ENCODE results near the gene RAD51B.

The RAD51B gene

DNA sequence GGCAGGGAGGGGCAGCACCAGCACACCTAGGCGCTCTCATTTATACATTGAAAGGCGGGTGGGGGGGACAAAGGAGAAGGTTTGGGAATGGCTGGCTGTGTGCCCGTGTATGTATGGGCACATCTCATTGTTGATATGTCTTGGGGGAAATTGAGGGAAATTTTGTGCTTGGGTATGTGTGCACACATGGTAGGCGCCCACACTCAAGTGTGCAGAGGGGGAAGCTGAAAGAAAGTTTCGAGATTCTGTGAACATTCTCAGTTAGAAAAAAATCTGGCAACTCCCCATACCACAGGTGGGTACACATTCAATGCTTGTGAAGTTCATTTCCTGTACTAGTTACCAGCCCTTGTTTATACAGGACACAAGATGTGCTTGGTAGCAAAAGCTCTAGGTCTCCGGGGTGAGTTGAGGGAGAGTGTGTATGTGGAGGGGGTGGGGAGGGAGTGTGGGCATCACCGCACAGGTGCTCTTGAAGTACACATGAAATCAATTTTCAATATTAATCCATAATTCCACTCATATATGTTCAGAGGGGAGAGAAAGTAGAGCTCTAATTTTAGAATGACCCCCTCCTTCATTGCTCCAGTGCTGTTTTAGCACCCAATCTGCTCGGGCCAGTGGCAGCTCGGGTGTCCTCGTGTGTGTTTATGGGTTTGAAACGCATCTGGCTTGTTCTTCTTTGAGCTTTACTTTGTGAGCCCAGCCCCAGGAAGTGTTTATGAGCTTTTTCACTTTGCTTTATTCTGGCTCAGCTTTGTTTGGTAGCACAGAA lies 687.3 kb downstream of the RAD51B start:
- DNase-seq, result peak; percentile 59

DNA sequence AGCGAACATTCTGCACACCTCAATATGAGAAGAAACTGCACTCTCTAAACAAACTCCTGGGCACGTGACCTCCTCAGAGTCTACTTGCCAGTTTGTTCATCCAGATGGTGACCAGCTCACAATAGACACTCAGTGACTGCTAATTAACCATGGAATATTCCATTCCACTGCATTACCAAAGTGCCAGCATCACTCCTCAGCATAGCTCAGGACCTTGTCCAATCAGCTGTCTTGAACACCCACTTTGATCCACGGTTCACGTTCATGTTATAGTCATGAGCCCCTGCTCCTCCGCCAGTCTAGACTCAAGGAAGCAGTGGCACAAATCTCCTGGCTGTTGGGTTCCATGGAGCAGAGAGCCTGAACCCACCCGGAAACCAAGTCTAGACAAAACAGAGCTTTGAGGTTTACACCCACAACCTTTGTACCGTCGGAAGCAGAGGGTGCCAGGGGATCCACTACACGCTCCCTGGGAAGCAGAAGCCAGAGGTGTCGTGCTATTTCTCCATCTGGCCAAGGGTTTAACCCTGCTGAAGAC lies 688.0 kb downstream of the RAD51B start:
- peak; percentile 62 for DNase-seq

DNA sequence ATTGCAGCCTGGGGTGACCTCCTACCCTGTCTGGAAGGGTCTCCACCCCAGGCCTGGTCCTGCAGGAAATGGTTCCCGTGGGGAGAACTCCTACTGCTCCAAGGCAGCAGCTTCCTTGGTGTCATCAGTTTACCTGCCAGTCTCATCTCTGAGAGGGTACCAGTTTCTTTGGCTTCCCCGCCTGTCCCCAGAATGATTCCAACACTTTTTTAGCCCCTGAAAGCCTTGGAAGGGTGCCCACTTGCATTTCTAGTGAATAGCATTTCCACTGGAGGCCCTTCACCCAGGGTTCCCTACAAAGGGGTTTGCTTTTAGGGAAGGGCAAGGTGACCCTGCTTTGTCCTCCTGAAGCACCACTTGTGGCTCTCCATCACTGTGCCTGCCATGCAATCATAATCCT lies 689.0 kb downstream of the RAD51B start:
- no peak for DNase-seq

DNA sequence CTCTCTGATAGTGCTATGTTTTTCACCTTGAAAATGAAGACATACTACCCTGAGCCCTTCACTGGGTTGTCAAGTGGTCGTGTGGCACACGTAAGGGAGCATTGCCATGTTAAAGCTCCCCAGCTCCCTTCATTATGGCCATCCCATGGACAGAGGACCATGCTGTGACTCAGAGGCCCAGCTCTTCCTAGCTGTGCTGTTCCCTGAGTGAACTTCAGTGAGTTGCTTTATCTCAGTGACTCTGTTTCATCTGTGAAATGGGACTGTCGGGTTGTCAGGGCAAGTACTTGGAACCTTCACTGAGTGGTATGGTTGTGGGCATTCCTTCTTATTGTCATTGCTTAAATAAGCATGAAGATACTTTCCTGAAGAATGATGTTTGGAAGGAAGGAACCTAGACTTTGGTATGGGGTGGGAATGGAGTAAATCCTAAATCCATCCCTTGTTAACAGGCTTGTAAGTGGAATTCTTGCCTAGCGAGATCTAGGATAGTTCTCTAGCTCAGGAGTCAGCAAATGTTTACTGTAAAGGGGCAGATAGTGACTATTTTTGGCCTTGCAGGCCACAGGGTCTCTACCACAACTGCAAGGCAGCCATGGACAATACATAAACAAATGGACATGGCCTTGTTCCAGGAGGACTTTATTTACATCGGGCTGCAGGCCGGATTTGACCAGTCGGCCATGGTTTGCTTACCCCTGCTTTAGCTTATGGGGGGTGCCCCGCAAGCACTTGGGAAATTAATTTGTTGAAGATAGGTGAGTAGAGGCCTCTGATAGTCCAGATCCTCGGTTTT lies 689.8 kb downstream of the RAD51B start:
- no peak for DNase-seq

DNA sequence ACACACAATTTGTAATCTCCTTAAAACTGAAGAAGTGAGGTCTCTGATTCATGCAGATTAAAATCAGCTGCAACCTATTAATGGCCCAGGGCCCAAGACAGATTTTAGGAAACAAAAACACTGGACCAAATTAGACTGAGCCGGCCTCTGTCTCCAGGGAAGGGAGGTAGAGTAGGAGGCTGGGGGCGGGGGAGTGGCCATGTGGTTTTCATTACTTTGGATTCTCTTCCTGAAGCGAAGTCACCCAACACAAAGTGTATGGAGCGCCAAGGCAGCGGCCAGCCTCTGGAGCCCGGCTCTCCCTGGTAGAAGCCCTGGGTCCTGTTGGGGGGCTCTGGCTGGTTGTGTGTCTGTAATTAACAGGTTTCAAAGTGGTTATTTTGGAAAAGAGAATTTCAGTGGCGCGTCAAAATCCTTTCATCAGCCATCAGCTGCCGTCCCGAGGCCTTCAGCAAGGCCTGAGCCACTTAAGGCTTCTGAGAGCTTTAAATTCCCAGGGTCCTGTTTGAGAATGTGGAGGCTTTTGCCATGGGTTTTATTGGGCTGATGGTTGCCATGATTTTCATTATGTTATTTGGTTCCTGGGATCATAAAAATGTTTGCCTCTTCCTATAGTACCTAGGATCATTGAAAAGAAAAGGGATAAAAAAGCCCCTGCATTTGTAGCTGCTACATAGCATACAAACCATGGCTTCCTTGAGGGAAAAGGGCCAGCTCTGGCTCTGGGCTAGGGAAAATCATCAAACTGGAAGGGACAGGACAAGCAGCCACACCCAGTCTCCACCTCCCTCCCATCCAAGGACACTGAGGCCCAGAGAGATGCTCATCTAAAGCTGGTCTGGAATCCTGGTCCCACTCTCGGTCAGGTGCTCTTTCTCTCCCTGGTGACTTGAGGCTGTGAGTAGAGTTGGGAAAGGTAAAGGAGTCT lies 690.9 kb downstream of the RAD51B start:
- DNase-seq, result no peak

DNA sequence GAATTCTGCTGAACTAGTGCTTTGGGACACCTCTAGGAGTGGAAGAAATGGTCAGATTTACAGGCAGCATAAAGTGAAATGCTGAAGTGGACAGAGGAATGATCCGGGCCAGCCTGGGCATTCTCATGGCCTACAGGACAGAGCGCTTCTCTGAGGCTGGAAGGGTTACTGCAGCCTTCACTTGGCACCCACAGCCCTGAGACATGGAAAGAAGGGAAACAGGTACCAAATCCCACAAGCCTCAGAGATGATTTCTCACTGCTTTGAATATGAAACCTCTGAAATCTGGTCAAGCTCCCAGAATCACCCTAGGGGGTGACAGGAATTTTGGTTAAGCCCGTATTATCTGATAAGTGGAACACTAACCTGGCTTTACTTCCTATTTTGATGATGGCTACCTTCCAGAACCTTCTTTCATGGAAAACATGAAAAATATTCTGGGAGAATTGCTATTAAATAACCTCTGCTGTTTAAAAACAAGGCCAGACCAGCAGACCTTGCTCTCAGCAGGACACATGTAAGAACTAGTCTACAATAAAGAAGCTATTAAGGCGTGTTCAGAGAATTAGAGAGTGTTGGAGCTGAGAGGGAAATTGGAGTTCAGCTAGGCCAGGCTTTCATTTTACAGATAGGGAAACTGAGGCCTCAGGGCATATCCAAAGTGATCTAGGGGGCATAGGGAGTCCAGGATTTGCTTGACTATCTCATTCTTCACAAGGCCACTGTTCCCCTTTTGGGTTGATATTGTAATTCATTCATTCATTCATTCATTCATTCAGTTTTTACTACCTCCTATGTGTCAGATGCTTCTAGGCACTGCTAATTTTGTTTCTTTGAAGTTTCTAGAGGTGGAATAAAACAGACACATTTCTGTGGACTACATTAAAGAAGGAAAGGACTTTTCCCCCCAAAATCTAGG lies 691.8 kb downstream of the RAD51B start:
- no peak for DNase-seq

DNA sequence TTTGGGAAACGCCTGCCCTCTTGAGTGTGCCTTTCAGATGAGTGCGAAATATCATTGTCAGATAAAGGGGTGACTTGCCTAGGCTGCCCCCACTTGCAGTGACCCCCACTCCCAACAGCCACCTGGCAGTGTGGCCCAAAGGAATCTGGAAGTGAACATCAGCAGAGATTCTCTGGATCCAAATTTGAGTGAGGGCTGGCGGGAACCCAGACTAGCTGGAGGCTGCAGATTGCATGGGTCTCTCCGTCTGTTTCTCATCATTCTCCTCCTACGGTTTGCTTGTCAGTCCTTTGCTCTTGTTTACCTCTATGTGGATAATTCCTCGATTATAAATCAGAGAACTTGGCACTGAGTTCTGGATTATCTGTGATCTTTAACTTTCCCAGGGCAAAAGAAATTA lies 692.5 kb downstream of the RAD51B start:
- DNase-seq, result no peak

DNA sequence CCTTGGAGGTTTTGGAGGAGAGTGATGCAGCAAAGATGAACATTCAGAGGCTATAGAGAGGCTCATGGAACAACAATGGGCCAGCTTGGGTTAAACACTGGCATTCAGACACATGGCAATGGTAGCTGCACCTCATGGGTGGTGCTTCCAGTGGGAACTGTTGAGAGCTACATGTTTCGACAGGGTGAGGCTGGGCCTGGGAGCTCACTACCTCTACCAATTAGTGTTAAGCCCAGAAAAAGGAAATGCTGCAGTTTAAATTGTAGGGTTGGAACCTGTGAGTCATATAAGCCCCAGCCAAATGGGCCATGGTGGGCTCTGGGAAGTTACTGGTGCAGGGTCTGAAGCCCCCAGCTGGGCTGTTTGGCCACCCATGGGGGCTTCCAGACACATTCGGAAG lies 693.6 kb downstream of the RAD51B start:
- no peak for DNase-seq

DNA sequence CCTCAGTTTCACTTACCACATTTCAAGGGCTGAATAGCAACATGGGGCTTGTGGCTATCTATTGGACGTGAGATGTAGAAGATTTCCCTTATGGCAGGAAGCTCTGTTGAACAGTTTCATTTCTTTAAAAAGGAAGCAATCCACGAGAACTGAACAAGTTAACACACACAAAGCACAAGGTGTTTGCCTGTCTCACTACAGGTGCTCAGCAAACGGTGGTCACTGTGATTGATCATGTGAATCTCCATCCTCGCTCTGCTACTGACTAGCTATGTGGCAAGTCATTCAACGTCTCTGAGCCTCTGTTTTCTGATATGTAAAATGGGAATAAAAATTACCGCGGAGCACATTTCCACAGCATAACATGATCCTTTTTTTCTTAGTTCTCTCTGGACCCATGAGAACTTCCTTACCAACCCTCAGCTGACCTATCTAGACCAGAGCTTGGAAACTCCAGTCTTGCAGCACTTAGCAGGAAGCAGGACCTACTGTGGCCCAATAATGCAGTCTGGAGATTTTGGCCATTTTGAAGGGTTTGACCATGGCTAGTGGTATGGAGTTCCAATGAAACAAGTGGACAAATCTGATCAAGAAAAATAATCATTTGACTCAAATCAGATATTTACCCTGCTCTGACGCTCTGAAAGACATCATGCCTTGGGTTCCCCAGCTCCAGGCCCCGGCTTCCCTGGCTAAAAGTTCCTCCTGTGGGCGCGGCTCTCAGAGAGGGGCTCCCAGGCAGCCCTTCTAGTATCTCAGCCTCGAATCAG lies 694.4 kb downstream of the RAD51B start:
- DNase-seq, result no peak

DNA sequence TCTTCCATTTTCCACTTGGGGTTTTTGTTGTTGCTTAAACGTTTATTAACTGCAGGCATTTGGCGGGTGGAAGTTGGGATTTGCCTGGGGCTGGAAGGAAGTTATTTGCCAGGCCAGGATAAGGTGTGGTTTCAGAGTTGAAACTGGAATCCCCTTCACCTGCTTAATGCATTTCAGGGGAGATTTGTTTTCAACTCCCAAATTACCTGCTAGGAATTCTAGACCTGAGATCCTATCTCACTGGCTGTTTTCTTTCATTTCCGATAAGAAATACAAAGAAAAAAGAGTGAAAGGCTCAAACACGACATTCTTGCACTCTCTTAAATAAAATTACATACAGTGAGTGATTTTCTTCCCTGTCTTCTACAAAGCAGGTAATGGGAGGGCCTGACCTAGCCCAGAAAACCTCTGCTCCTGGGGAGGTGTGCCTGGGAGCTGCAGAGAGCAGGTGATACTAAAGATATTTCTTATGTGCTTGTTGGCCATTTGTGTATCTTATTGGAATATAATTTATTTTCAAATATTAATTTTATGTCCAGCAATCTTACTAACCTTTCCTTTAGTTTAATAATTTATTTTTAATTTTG lies 695.1 kb downstream of the RAD51B start:
- DNase-seq, result no peak

DNA sequence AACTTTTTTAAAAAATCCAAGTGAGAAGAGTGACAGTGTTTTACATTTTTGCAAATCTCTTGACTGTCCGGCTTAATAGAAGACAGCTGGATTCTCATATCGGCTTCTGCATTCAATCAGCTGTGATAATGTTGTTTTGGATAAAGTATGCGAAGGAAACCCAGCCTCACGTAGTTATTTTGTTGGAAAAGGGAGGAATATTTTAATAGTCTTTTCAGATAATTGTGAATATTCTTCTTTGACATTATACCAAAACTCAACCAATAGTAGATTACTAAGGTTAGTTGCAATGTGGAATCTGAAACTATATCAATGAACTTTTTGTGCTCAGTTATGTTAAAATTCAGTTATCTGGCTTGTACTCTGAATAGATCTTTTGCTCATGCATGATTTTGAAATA lies 696.8 kb downstream of the RAD51B start:
- DNase-seq, result no peak

DNA sequence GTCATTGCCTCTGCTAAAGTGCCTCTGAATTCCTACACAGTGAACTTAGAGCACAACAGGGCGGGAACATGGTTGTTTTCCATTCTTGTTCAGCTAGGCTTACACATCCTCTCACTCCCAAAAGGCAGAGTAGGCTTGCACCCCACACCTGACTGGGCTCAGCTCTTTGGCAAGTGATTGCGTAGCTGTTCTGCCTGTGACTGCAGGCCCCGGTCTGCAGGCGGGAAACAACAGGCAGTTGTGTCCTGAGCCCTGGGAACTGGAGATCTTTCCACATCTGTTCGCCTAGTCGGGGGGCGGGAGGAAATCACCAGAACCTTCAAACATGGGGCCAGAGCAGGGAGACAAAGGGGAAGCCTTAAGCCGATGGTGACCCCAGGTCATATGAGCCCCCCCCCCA lies 698.6 kb downstream of the RAD51B start:
- DNase-seq, result no peak

DNA sequence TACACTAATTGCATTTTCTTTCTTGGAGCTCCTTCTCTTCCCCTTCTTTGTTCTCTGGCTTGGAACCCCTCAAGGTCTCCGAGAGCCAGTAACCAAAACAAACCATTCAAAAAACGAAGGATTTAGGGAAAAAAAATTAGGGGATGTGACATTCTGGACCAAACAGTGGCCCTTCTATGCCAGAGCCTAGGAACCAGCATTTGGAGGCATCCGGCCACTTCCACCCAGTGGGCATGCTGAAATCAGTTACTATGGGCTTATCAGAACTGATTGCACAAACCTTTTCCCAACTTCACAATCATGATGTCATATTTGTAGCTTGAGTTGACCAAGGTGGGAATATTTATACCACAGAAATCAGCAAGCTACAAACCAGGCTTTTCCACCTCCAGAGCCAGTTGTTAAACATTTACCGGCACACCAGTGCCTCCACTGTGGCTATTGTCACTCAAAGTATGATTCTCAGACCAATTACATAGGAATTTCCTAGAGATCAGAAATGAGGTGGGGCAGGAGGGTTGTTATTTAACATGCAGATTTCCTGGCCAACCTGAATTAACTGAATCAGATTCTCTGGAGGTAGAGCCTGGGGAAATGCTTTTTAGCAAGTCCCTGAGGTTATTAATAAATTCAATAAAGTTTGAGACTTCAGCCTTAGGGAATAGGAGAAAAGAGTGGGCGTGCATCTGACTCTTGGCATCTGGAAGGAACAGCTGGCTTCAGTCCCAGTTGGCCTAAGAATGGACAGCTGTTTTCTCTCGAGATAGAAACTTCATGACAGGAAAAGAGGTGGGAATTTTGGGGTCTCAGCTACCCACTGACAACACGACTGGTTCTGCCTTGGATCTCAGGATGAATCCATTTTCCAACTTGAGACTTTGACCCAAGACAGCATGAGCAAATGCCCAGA lies 699.4 kb downstream of the RAD51B start:
- no peak for DNase-seq

DNA sequence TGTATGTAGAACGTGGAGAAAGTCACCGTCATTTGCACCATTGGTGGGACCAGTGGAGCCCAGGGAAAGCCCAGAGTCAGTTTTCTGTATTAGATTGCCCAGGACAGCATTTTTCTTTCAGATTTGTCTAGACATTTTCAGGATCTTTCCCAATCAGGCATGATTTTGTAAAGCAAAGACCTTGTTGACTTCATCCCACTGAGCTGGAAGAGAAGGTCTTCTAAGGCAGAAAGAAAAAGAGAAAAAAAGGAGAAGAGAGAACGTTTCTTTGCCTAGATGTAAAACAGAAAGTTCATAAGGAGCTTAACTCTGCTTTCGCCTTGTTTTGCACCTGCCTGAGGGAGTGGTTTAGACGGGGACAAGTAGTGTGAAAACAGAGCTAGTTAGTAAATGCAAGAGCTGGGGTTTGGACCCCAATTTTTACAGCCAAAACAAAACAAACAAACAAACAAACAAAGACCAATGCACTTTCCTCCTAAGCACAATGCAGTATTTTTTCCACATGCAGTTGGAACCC lies 700.1 kb downstream of the RAD51B start:
- DNase-seq, result no peak

DNA sequence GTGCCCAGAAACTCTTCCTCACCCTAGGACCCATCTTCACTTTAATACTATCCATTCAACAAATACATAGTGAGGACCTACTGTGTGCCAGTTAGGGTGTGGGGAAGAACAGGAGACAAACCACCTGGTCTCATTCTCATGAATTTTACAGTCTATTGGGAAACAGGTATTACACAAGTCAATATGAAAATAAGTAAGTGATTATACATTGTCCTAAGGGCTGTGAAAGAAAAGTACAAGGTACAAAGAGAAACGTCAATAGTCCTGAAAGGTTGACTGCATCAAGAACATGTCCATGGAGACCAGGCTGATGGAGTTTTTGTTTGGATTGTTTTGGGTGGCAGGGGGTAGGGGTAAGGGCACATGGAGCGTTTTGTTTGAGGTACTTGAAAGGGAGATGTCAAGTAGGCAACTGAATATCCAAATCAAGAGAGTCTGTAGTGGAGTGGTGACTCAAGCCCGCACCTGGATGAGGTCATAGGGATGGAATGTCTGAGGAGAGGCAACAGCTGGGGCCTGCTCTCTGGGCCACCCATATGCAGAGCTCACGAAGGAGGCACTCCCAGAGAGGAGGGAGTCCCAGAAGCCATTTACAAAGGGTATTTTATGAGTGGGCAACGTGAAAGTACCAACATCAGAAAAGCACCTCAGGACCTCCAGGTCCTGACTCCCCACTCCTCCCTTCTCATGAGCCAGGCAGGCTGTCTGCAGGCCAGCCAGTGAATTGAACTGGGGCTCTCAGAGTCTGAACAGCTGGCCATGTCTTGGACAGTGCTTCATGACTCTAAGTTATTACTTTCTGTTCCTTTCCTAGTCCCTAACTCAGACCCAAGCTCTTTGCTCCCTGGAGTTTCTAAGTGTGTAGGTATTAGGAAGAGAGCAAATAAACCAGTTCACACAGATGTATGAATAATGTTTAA lies 701.3 kb downstream of the RAD51B start:
- no peak for DNase-seq

DNA sequence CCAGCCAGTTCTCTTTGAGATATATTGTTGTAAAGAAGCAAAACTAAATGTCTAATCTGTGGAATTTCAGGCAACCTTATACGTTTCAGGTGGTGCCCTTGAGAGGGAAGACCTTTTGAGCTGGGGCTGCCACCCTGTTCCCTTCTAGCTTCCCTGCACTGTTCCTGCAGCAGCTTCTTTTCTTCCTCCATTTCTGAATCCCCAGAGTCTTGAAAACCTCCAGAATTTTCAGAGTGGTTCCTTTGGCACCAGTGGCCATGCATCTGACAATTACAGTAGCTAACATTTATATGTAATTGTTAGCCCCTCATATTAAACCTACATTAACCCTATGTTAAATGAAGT lies 702.0 kb downstream of the RAD51B start:
- no peak for DNase-seq

DNA sequence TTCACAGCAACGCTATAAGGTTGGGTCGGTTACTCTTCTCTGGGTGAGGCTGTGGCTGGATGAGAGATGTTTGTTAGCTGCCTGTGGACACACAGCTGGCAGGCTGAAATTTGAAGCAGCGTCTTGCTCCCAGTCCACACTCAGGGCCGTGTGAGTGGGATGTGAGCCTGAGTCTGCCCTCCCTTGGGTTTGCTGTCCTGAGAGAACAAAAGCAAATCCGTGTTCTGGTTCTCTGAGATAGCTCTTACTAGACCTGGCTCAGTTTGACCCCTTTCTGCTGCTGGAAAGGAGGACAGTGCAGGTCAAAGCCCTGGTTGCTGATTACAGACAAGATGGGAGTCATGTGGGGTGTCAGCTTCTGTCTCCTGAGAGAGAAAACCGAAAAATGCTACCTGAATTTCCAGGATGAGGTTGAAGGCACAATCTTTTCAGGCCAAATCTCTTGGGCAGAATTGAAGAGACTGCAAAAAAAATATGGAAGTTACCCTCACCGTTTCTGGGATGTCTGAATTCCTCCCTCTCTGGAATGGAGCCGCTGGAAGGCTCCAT lies 702.5 kb downstream of the RAD51B start:
- DNase-seq, result no peak
